LNCaP clone FGC (cell line): ENCODE measurements around the gene CITED1.
A peak's percentile ranks its signal among the peaks of the same experiment; 100 is the strongest.

Source experiments
- DNase-seq: peaks from one replicate; pipeline ENCODE4 v3.0.0-alpha.2; 2011; ENCODE audit warnings: low read depth
- H3K4me3 ChIP-seq: 2 replicates; pipeline ENCODE4 v1.5.1; 2011; ENCODE audit warnings: mild to moderate bottlenecking, low read depth, low read length, control low read depth
- TF ChIP-seq, protein P1 (sequence below): IDR thresholded peaks from 2 replicates; pipeline ENCODE4 v1.5.1; 2012; ENCODE audit warnings: mild to moderate bottlenecking; ENCODE audit not compliant: control insufficient read depth, insufficient read depth; ENCODE audit errors: extremely low read depth

CITED1 gene

GRCh38 chrX:72280321-72280845 is 25.3 kb downstream of the CITED1 start:
- DNase-seq, result no peak
- TF ChIP-seq, protein P1, sequence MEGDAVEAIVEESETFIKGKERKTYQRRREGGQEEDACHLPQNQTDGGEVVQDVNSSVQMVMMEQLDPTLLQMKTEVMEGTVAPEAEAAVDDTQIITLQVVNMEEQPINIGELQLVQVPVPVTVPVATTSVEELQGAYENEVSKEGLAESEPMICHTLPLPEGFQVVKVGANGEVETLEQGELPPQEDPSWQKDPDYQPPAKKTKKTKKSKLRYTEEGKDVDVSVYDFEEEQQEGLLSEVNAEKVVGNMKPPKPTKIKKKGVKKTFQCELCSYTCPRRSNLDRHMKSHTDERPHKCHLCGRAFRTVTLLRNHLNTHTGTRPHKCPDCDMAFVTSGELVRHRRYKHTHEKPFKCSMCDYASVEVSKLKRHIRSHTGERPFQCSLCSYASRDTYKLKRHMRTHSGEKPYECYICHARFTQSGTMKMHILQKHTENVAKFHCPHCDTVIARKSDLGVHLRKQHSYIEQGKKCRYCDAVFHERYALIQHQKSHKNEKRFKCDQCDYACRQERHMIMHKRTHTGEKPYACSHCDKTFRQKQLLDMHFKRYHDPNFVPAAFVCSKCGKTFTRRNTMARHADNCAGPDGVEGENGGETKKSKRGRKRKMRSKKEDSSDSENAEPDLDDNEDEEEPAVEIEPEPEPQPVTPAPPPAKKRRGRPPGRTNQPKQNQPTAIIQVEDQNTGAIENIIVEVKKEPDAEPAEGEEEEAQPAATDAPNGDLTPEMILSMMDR, result no peak
- no peak overlapping the region for H3K4me3 ChIP-seq

DNA sequence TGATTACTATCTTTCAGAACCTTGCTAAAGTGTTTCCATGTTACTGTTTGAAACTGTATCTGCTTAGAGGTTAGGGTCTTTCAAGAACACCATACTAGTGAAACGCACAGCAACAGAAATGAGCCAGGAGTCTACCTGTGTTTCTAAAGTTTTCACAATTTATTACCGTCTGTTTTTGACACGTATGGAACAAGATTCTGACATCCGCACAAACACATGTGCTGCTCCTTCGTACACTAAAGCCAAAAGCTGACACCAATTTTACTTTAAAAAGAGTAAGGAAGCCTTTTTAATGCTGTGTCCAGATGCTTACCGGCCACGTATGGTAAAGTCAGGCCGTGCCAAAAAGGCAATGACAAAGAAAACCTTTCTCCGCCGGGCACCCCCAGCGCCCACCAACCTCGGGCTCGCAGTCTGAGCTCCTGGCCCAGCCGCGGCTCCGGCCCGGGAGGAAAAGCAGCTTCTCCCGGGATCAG is 29.2 kb downstream of the CITED1 start:
- DNase-seq, result no peak
- peak overlapping the region; percentile 85 for H3K4me3 ChIP-seq
- TF ChIP-seq, protein P1, result no peak

DNA sequence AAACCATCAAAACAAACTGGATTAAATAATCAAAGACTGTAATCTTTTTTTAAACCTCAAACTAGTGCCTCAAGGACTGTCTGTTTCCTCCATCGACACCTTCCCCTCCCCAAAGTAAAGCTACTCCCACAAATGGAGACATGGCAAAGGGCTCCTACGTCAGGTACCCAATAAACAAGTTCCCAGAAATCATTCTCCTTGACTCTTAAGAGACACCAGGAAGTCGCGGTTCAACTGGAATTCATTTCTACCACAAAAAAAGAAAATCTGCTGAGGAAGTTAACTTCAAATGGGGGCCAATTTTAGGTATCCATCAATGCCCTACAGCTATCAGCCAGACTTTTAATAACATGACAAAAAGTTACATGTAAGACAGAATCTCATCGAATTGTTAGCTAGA is 31.2 kb downstream of the CITED1 start:
- no peak overlapping the region for H3K4me3 ChIP-seq
- TF ChIP-seq, protein P1, result no peak
- no peak for DNase-seq

- TF ChIP-seq, protein P1, result no peak
- DNase-seq, result no peak
- no peak overlapping the region for H3K4me3 ChIP-seq
Observed at GRCh38 chrX:72273718-72274117, 32.0 kb downstream of the CITED1 start.

DNA sequence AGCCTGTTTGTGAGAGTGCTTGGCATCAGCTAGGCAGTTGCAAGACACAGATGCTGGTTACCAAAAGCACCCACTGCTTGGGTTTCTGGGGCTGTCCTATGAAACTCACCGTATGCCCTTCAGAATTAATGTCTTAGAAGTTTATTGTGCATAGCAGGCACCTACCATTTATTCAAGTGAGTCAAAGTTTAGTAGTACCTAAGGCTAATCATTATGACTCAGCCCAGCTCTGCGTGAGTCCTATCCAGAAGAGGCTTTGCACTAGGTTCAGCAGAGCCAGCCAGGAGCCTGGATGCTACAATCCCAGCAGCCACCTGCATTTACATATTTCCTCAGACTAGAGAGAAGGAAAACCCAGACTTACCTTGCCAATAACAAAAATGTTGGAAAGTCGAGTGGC is 32.8 kb downstream of the CITED1 start:
- no peak for DNase-seq
- no peak overlapping the region for H3K4me3 ChIP-seq
- TF ChIP-seq, protein P1, result no peak

DNA sequence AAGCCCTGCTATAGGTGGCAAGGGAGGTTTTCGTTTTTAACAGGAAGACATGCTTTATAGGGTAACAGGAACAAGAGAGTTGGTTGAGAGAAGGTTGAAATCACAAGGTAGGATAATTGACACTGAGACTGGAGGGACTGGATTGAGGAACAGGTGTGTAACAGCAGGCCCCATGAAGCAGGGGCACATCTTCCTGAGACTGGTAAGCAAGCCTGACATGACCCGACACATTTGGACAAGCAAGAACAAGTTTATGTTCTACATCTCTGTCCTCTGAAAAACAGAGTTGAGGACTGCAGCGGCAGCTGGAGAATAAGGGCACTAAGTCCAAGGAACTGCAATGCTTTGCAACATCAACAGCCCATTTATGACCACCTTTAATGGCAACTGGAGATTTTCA is 33.9 kb downstream of the CITED1 start:
- TF ChIP-seq, protein P1, result no peak
- no peak overlapping the region for H3K4me3 ChIP-seq
- no peak for DNase-seq
